NB4 (cell line): ENCODE results near the gene CFLAR.

ENCODE experiments used
- MYC ChIP-seq: IDR thresholded peaks from 2 replicates; pipeline ENCODE4 v1.6.1; 2011; ENCODE audit warnings: low read depth, low read length
- POLR2A ChIP-seq: IDR thresholded peaks from 2 replicates; pipeline ENCODE4 v1.6.1; 2011; ENCODE audit warnings: mild to moderate bottlenecking; ENCODE audit not compliant: insufficient read length; ENCODE audit errors: extremely low read depth
- TF ChIP-seq, protein P1 (sequence below): IDR thresholded peaks from one replicate; pipeline ENCODE4 v1.5.1; 2012; ENCODE audit warnings: low read depth, low read length
- TF ChIP-seq, protein P2 (sequence below): IDR thresholded peaks from 2 replicates; pipeline ENCODE4 v1.6.1; 2011; ENCODE audit warnings: low read depth, low read length

DNA sequence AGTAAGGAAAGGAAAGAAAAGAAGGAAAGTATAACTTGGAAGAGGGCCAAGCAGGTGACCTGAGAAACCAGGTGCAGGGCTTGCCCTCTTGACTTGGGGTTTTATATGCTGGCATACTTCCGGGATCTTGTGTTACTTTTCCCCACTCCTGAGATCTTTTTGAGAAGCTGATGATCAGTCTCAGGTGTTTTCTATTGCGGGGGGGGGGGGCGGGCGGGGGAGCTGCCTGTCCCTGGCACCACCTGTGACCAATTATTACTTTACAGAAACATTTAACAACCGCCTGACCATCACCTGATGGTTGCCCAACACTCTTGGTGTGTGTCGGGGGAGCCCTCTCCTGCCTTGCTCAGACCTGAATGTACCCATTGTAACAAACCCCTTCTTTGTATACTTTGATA lies 60.1 kb downstream of the CFLAR start:
- TF ChIP-seq, protein P1, sequence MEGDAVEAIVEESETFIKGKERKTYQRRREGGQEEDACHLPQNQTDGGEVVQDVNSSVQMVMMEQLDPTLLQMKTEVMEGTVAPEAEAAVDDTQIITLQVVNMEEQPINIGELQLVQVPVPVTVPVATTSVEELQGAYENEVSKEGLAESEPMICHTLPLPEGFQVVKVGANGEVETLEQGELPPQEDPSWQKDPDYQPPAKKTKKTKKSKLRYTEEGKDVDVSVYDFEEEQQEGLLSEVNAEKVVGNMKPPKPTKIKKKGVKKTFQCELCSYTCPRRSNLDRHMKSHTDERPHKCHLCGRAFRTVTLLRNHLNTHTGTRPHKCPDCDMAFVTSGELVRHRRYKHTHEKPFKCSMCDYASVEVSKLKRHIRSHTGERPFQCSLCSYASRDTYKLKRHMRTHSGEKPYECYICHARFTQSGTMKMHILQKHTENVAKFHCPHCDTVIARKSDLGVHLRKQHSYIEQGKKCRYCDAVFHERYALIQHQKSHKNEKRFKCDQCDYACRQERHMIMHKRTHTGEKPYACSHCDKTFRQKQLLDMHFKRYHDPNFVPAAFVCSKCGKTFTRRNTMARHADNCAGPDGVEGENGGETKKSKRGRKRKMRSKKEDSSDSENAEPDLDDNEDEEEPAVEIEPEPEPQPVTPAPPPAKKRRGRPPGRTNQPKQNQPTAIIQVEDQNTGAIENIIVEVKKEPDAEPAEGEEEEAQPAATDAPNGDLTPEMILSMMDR, result no peak
- TF ChIP-seq POLR2A, result no peak
- TF ChIP-seq, protein P2, sequence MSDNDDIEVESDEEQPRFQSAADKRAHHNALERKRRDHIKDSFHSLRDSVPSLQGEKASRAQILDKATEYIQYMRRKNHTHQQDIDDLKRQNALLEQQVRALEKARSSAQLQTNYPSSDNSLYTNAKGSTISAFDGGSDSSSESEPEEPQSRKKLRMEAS, result no peak
- no peak for TF ChIP-seq MYC
